Skin epidermis (tissue), 12 donors: ENCODE data around the gene MYL3.
A peak's percentile ranks its signal among the peaks of the same experiment; 100 is the strongest.
"Not testable (repeated sequence)": the region's sequence is repeated elsewhere in the genome, so short reads cannot be mapped to it uniquely, and the experiment has no call there.

ENCODE experiments used
- H3K27ac ChIP-seq, 21 experiments: fragments of 200-600 bp; sonication (generic) in 11 of 21; one replicate each; pipeline ENCODE4 v1.5.0; 2020; ENCODE audit warnings: mild to moderate bottlenecking in 3 of 21, inconsistent platforms in 2 of 21, moderate library complexity in 2 of 21
- H3K4me3 ChIP-seq, 7 experiments: fragments of 200-600 bp; sonication (generic) in 2 of 7; one replicate each; pipeline ENCODE4 v1.5.0; 2020; ENCODE audit warnings: inconsistent platforms in 2 of 7, mild to moderate bottlenecking in 2 of 7, moderate library complexity in 1 of 7

MYL3 gene

DNA sequence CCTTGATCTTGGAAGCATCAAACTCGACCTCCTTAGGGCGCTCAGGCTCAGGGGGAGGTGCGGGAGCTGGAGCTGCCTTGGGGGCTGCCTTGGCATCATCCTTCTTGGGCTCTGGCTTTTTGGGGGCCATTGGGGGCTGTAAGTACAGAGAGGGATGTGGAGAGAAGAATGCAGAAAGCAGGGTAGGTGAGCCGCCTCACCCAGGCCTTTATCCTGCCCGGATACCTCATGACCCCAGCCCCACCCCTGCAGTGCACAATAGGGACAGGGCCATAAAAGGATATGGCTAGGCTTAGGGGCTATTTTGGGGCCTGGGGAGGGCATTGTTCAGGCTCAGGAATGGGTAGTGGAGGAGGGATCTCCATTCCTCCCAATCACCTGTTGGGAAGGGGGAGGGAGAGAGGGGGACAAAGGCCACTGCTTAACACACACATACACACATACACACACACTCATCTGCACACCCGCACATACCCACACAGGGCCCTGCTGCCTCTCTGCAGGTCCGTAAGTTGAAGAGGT lies at the start of gene MYL3:
TSS of gene MYL3 (minus strand) at position 184 of the 522 bp plus-strand sequence. CDS start at position 130, 54 bp downstream.
- H3K4me3 ChIP-seq = no peak within 1 kb of the TSS
- H3K27ac ChIP-seq = peak within 1 kb of the TSS in 1 of 21 experiments; percentile 10

DNA sequence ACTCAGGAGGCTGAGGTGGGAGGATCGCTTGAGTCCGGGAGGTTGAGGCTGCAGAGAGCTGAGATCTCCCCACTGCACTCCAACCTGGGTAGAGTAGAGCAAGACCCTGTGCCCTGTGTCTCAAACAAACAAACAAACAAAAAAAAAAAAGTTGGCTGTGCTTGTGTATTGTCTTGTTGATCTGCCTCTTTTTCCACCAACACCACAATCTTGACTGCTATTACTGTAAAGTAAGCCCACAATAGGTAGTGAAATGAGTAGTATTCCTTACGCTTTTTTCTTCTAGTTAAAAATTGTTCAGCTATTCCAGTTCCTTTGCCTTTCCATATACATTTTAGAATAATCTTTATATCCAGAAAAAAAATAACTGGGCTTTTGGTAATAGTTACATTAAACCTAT lies 49.7 kb upstream of the MYL3 start:
- no peak overlapping the region for H3K27ac ChIP-seq
- H3K4me3 ChIP-seq = no peak overlapping the region

DNA sequence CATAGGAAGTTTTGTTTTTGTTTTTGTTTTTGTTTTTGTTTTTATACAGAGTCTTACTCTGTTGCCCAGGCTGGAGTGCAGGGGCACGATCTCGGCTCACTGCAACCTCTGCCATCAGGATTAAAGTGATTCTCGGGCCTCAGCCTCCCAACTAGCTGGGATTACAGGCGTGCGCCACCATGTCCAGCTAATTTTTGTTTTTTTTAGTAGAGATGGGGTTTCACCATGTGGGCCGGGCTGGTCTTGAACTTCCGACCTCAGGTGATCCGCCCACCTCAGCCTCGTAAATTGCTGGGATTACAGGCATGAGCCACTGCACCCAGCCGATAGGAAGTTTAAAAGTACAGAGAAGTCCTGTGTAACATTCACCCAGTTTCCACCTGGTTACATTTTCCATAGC lies 47.7 kb upstream of the MYL3 start:
- not testable (repeated sequence) for H3K4me3 ChIP-seq

DNA sequence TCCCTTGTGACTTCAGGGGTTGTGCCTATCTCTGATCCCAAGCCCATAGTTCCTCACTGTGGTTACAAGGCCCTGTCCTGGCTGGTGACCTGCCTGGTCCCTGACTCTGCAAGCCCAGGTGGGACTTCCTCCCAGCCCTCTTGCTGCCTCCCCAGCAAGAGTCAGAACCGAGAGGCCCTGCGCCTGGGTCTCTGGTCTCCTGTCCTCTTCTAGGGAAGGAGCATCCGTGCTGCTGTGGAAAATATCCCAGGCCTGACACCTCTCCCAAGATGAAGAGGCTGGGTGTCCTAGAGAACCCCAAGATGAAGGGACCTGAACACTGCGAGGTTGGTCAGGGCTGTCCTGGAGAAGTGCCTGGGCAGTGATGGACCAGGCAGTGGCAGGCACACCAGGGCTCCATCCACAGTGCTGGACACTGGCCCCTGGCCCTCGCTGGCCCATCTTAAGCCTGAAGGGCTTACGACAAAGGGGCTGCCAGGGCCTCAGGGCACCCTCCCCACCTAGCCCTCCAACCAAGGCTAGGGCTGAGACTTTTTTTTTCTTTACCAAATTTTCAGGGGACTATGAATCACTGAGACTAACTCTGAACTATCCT lies 47.0 kb upstream of the MYL3 start:
- Histone ChIP-seq H3K4me3 (no peak overlapping the region), H3K27ac (no peak overlapping the region)

More for the DNA sequence above, 47.7 kb upstream of the MYL3 start:
- H3K27ac ChIP-seq = not testable (repeated sequence)

DNA sequence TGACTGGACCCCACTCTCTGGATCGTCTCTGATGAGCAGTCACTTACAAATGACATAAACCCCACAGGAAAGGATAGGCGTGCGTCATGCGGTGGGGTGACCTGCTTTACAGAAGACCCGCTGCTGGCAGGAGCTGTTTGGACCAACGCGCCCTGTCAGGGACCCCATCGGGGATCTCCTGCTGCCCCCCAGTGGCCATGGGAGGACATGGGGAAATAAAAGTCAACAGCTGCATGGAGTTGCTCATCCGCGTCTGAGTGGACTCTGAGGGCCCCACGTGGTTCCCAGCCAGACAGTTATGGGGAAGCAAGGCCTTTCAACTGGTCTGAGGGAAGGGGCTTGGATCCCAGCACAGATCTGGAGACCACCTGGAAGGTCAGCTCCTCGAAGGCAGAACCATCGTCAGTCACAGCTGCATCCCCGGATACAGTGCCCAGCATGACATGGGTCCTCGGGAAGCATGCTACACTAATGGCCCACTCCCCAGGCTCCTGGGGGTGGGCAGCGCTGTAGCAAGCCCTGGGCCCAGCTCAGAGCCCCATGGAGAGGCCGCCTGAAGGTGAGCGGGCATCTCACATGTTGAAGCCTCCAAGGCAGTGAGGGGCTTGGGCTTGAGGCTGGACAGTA lies 46.4 kb upstream of the MYL3 start:
- no peak overlapping the region for H3K4me3 ChIP-seq

DNA sequence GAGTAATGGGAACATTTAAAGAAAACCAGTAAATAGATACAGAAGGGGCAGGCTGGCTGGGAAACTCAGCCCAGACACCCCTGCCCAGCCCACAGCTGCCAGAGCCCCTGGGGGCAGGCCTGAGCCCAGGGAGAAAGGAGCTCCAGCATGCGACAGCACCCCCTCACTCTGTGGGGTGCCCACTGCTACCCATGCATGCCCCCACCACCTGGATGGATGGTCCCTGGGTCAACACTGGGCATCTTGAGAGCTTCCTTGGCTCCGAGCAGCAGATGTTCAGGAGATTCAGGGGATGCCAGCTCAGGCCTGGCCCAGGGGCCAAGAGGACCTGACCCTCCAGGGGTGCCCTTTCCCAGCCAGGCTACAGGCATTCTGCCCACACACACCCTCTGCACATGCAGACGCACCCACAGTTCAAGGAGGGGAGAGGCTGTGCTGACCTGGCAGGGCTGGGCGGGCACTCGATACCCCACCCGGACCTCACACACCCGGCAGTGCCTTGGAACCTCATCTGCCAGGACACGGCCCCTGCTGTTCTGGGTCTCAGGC lies 45.8 kb upstream of the MYL3 start:
- no peak overlapping the region for H3K4me3 ChIP-seq
- peak overlapping the region in 5 of 21 experiments; percentile 3 to 44 (median 28) for H3K27ac ChIP-seq

More for the DNA sequence above, 46.4 kb upstream of the MYL3 start:
- peak overlapping the region in 1 of 21 experiments; percentile 28 for H3K27ac ChIP-seq

DNA sequence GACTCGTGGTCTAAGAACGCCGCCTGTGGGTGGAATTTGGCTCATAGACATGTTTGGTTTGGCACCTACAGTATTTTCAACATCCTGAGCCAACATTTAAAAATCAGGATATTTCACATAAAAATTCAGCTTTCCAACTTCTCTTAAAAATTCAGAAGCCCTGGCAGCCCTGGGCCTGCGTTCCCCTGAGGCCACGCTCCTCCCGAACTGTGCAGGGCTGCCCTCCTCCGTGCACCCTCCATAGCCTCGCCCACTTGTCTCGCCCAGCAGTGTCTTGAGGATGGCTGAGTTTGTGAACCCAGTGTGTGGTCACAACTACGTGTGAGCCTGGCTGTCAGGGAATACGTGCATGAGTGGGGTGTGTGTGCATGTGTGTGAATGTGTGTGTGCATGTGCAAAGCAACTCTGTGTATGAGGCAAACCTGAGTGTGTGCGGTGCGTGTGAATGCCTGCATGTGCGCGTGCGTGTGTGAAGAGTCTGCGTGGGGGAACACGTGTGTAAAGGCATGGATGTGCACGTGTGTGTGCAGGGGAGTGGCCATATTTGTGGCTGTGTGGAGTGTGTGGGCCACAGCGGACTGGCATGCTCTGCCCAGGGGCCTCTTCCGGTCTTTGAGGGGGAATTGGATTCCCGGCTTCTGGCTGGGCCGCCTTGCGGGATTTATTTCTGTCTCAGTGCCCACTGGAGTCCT lies 45.2 kb upstream of the MYL3 start:
- H3K4me3 ChIP-seq = no peak overlapping the region
- peak overlapping the region in 4 of 21 experiments; percentile 3 to 44 (median 18) for H3K27ac ChIP-seq

DNA sequence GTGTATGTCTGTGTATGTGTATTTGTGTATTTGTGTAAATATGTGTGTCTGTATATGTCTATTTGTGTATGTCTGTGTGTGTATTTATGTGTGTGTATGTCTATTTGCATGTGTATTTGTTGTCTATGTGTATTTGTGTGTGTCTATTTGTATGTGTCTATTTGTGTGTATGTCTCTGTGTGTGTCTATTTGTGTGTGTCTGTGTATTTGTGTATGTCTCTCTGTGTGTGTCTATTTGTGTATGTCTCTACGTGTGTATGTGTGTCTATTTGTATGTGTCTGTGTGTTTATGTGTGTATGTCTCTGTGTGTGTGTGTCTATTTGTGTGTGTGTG lies 44.7 kb upstream of the MYL3 start:
- no peak overlapping the region for H3K27ac ChIP-seq
- H3K4me3 ChIP-seq = no peak overlapping the region

DNA sequence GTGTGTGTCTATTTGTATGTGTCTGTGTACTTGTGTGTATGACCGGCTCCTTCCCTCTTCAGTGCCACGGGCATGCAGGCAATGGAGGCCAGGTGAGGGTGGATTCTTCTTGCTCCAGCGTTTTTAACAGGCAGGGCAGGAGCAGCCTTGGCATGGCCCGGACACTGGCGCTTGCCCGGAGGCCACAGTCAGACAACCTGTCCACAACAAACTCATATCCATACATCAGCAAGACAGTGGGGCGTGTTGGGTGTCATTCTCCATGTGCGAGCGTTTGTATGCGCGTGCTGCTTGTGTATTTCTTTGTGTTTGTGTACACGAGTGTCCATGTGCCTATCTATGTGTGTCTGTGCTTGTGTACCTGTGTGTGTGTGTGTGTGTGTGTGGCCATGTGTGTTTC lies 44.0 kb upstream of the MYL3 start:
- H3K4me3 ChIP-seq = no peak overlapping the region

DNA sequence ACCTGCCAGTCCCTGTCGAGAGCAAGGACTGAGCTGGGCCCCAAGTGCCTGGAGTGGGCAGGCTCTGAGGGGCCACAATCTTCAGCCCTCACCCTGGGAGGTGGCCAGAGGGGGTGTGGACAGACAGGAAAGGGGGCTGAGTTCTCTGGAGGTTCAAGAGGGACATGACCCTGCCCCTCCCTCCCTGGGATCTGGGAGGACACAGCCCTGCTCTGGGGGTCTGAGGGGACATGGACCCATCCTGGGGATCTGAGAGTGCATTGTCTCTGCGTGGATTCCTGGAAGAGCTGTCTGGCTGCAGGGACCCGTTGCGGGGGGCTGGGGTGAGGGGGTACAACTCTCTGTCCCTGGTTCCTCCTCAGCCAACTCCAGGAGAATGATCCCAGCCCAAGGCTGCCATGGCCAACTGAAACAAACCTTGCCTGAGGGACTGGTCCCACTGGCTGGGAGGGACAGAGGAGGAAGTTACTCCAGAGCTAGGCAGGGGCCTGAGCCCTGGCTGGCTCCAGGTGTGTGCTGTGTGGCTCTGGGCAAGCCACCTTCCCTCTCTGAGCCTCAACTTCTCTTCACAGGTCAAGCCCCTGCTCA lies 43.3 kb upstream of the MYL3 start:
- Histone ChIP-seq H3K4me3 (no peak overlapping the region), H3K27ac (no peak overlapping the region)

More for the DNA sequence above, 44.0 kb upstream of the MYL3 start:
- H3K27ac ChIP-seq = no peak overlapping the region

DNA sequence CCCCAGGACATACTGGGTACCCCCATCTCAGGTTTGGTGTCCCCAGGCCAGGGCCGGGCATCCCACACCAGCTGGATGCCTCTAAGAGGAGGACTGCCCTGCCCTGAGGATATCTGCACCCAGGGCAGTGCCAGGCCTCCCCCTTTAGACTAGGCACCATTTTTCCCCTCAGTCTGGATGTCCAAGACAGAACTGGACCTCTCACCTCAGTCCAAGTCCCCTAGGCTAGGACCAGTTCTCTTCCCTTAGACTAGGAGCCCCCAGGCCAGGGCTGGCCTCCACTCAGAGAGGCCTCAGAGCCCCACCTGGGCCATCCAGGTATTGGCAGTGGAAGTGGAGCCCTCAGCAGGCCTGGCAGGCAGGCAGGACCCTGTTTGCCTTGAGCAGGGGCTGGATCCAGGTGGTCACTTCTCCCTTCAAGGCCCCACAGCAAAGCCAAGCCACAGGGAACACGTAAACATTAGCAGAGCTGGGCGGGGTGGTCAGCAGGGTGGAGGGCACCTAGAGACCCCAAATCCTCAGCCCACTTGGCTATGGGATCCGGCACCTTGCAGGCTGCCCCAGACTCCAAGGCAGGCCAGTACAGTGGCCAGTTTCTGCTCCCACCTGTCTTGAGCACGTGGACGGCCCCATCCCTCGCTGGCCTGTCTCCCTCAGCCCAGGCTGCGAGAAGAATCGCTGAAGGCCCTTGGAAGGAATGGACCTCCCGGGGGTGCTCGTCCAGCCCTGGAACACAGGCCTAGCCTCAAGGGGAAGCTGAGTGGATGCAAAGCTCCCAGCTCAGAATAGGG lies 42.6 kb upstream of the MYL3 start:
- Histone ChIP-seq H3K4me3 (no peak overlapping the region), H3K27ac (peak overlapping the region in 1 of 21 experiments; percentile 10)

DNA sequence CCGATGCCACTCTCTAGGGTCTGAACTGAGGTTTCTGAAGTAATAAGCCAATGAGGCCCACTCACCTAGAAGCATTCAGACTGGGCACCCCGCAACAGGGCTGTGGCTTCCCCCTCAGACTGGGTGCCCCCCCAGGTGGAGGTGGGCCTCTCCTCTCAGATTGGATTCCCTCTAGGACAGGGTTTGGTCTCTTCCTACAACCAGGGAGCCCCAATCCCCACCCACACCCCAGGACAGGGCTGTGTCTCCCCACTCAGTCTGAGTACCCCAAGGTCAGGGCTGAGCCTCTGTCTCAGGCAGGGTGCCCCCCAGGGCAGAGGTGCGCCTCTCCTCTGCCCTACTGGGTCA lies 41.9 kb upstream of the MYL3 start:
- peak overlapping the region in 1 of 21 experiments; percentile 10 for H3K27ac ChIP-seq
- no peak overlapping the region for H3K4me3 ChIP-seq

DNA sequence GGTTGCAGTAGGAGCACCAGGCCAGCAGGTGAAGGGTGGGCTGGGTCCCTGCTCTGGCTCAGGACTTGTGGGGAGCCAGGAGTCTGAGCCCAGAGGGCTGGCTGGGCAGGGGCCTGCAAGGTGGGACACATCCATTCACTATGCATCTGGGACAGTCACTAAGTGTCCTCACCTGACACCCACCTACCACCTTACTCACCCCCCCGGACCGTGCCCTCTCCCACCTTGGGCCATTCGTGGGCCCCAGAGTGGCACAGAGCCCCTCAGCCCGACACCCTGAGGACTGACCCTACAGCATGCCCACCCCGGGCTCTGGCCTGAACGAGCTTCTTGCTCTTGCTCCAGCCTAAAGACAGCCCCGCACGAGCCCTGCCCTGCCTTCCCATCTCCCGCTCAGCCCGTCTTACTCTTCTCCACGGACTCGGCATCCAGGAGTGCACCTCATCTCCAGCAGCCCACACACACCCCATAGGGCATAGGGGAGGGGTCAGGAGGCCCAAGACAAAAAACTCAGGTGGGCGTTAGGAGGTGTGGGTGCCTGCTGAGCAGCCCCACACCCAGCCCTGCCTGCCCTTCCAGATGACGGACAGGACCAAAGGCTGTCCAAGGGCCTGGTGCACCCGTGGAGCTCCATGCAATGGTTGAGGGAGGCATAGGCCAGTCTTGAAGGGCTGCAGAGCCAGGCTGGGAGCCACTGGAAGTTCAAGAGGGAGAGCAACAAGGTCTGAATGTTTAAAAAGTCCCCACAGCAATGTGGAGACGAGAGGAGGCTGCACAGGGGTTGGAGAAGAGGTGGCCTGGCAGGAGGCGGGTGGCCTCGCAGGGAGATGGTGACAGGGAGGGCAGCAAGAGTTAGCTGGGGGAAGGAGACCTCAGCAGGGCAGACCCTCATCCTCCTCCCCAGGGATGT lies 41.3 kb upstream of the MYL3 start:
- no peak overlapping the region for H3K27ac ChIP-seq
- no peak overlapping the region for H3K4me3 ChIP-seq

DNA sequence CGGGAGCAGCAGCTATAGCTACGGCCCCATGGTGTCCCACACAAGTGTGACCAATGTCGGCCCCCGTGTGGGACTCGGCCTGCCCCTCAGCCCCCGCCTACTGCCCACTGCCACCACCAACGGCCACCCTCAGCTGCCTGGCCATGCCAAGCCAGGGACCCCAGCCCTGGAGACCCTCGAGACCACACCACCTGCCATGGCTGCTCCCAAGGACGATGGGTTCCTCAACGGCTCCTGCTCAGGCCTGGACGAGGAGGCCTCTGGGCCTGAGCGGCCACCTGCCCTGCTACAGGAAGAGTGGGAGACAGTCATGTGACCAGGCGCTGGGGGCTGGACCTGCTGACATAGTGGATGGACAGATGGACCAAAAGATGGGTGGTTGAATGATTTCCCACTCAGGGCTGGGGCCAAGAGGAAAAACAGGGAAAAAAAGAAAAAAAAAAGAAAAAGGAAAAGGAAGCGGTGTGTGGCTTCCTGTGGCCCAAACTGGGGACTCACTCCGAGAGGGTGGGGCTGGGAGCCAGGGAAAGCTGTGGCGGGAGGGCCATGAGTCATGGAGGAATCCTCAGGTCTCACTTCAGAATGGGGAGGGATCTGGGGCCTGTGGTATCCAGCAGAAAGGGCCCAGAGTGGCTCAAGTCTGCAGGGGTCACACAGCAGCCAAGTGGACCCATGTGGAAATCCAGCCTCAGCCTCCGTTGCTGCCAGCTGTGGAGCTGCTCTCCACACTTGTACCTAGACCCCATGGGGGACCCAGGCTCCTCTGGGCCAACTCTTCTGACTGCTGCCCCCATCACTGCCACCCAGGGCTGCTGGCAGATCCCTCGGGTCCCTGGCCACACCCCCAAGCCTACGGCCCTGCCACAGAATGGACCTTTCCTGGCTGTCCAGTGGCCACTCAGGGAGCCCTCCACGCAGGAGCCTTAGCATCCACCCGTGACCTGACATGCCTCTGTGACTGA lies 40.4 kb upstream of the MYL3 start:
- H3K4me3 ChIP-seq = no peak overlapping the region
- no peak overlapping the region for H3K27ac ChIP-seq

DNA sequence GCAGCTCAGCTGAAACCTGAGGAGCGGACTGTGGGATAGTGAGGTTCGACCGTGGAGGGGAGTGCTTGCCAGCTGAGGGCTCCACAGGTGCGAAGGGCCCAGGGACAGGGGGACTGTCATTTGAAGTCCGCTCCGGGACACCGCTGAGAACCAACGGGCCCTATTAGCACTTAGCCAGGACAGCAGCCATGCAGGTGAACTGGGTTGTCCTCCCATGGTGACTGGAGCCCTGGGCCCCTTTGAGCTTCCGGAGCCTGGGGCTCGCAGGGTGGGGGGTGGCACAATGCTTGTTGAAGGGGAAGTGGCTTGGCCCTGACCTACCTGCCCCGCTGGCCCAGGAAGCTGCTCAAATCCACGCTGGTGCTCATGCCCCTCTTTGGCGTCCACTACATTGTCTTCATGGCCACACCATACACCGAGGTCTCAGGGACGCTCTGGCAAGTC lies 39.0 kb upstream of the MYL3 start:
- no peak overlapping the region for H3K4me3 ChIP-seq
- no peak overlapping the region for H3K27ac ChIP-seq

DNA sequence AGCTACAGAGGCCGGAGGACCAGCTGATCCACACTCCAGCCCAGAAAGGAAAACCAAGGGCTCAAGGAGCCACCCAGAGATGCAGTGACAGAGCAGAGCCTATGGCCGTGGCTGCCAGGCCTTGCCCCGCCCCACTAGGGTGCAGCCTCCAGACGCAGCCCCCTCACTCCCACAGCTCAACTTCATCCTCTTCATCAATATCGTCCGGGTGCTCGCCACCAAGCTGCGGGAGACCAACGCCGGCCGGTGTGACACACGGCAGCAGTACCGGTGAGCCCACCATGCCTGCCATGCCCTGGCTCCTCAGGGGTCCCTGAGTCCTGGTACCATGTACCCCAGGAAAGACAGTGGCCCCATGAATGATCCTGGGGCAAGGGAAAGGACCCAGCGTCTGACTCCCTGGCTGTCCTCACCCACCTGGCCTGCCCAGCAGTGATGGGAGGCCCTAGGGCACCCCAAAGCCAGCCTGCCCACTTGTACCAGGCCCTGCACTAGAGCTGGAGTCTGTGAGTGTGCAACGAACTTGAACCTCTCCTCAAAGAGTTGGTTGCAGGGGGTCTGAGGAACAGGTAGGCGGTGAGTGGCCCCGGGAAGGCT lies 38.4 kb upstream of the MYL3 start:
- H3K4me3 ChIP-seq = no peak overlapping the region
- no peak overlapping the region for H3K27ac ChIP-seq

DNA sequence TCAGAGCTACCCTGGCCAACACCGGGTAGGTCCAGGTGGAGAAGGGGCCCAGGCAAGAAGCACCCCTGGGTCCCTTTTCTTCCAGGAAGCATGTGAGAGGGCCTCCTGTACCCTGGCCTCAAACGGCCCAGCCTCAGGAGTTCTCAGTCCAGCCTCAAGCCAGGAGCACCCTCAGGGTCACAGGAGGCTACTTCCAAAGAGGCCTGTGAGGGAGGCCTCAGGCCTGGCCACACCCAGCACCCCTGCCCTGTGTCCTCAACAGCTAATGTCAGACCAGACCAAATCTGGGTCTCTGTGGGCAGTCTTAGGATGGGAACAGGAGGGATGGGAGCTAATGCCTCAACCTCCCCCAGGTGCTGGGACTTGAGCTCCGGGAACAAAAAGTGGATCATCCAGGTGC lies 37.8 kb upstream of the MYL3 start:
- H3K27ac ChIP-seq = no peak overlapping the region

More for the DNA sequence above, 37.8 kb upstream of the MYL3 start:
- H3K4me3 ChIP-seq = no peak overlapping the region
